ENCODE data around the gene CENPK. TPM values are rescaled to one million over a fixed set of nuclear protein-coding genes. Genes with fewer than 3 reads are reported as not detected.

CENPK gene
- total and polyA plus RNA-seq, 2 donors (not counting 1 experiment from before 2014, with no cell fraction given): 2.6 to 18.4 TPM

DNA sequence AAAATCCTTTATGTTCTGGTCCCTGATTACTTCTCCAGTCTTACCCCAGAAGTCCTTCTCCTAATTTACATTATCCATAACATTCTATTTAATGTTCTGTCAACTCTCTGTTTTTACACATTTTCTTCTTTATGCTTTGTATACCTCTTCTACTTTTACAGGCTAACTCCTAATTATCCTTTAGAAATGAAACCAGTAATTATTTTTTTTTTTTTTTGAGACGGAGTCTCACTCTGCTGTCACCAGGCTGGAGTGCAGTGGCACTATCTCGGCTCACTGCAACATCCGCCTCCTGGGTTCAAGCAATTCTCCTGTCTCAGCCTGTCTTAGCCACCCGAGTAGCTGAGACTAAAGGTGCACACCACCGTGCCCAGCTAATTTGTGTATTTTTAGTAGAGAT, 9.0 kb downstream of the CENPK start:
- Histone ChIP-seq H3K79me2 (ENCODE audit: control insufficient read depth, insufficient read depth, low read length) (peaks cover 6% of the 10 kb centered on the region), H3K9me3 (ENCODE audit: control extremely low read depth in 1 of 3, control insufficient read depth in 2 of 3, insufficient read depth in 1 of 3, low read length in 2 of 3) (no peaks in the 10 kb centered on the region), H3K4me3 (ENCODE audit: control extremely low read depth in 1 of 5, extremely low read depth in 1 of 5, insufficient read depth in 1 of 5, low read depth in 2 of 5, low read length in 4 of 5) (no peak overlapping the region), H3K4me2 (replicated peaks; ENCODE audit: low read depth, low read length, poor library complexity, severe bottlenecking) (no peak overlapping the region), H3K9ac (ENCODE audit: low read length) (no peak overlapping the region), H3K4me1 (ENCODE audit: control insufficient read depth in 2 of 2, insufficient read depth in 2 of 2, low read length in 2 of 2) (no peaks in the 10 kb centered on the region), H3K27me3 (replicated peaks in 1 of 4; ENCODE audit: control extremely low read depth in 1 of 4, control insufficient read depth in 3 of 4, insufficient read depth in 4 of 4, low read length in 3 of 4) (no peaks in the 10 kb centered on the region), H4K20me1 (ENCODE audit: control insufficient read depth, insufficient read depth, low read length, poor library complexity, severe bottlenecking) (no peaks in the 10 kb centered on the region), H3K27ac (ENCODE audit: low read length in 2 of 2) (no peak overlapping the region), H3K36me3 (replicated peaks in 1 of 2; ENCODE audit: control extremely low read depth in 1 of 2, control insufficient read depth in 1 of 2, extremely low read depth in 1 of 2, insufficient read depth in 2 of 2, low read length in 1 of 2) (peaks cover 2 to 5% of the 10 kb centered on the region in 2 experiments), H2AFZ (ENCODE audit: insufficient read depth, low read depth, low read length, poor library complexity, severe bottlenecking) (no peak overlapping the region)
- intact Hi-C loops (cut with micrococcal nuclease): no loop called here
- Mint-ChIP-seq H3K27me3 (no peaks in the 10 kb centered on the region), H3K27ac (no peak overlapping the region), H3K9me3 (ENCODE audit: insufficient read depth) (no peaks in the 10 kb centered on the region), H3K4me3 (no peak overlapping the region), H3K4me1 (no peaks in the 10 kb centered on the region)
- TF ChIP-seq CTCF (IDR thresholded peaks at IDR 0.05) (no peak), EZH2 (IDR thresholded peaks at IDR 0.05; ENCODE audit: borderline replicate concordance, insufficient read depth, low read depth, low read length, poor library complexity, severe bottlenecking) (no peak)
- ChIA-PET POLR2A (no interaction called here), CTCF (no interaction called here)
- DNase-seq (no peak), ATAC-seq (ENCODE audit: low read depth) (no peak)
- 100% methylated on average over 1 of the region's 5 CpGs for WGBS (ENCODE audit: insufficient coverage)

DNA sequence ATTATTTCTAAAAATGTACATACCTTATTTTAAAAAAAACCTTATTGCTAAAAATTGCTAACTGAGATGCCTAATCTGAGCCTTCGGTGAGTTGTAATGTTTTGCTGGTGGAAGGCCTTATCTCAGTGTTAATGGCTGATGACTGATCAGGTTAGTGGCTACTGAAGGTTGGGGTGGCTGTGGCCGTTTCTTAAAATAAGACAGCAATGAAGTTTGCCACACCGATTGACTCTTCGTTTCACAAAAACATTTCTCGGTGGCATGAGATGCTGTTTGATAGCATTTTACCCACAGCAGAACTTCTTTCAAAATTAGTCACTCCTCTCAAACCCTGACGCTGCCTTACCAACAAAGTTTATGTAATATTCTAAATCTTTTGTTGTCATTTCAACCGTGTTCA, 14.7 kb downstream of the CENPK start:
- no peak for DNase-seq
- no peak overlapping the region for H3K4me3 ChIP-seq (ENCODE audit: control extremely low read depth in 1 of 5, extremely low read depth in 1 of 5, insufficient read depth in 1 of 5, low read depth in 2 of 5, low read length in 4 of 5)
- no peaks in the 10 kb centered on the region for H3K4me1 ChIP-seq (ENCODE audit: control insufficient read depth in 2 of 2, insufficient read depth in 2 of 2, low read length in 2 of 2)
- intact Hi-C loops (cut with micrococcal nuclease): no loop called here
- Mint-ChIP-seq H3K9me3 (ENCODE audit: insufficient read depth) (no peaks in the 10 kb centered on the region), H3K4me3 (no peak overlapping the region), H3K4me1 (no peaks in the 10 kb centered on the region), H3K27me3 (no peaks in the 10 kb centered on the region), H3K27ac (no peak overlapping the region)
- H2AFZ ChIP-seq (ENCODE audit: insufficient read depth, low read depth, low read length, poor library complexity, severe bottlenecking): no peak overlapping the region
- no peaks in the 10 kb centered on the region for H3K79me2 ChIP-seq (ENCODE audit: control insufficient read depth, insufficient read depth, low read length)
- TF ChIP-seq EZH2 (IDR thresholded peaks at IDR 0.05; ENCODE audit: borderline replicate concordance, insufficient read depth, low read depth, low read length, poor library complexity, severe bottlenecking): no peak
- TF ChIP-seq CTCF (IDR thresholded peaks at IDR 0.05): no peak
- H3K27ac ChIP-seq (ENCODE audit: low read length in 2 of 2): no peak overlapping the region
- H3K4me2 ChIP-seq (replicated peaks; ENCODE audit: low read depth, low read length, poor library complexity, severe bottlenecking): no peak overlapping the region
- no peaks in the 10 kb centered on the region for H3K27me3 ChIP-seq (replicated peaks in 1 of 4; ENCODE audit: control extremely low read depth in 1 of 4, control insufficient read depth in 3 of 4, insufficient read depth in 4 of 4, low read length in 3 of 4)
- H3K9me3 ChIP-seq (ENCODE audit: control extremely low read depth in 1 of 3, control insufficient read depth in 2 of 3, insufficient read depth in 1 of 3, low read length in 2 of 3): no peaks in the 10 kb centered on the region
- WGBS (ENCODE audit: insufficient coverage): 100% methylated on average over 4 of the region's 7 CpGs
- ChIA-PET POLR2A (no interaction called here), CTCF (no interaction called here)
- no peaks in the 10 kb centered on the region for H4K20me1 ChIP-seq (ENCODE audit: control insufficient read depth, insufficient read depth, low read length, poor library complexity, severe bottlenecking)
- H3K9ac ChIP-seq (ENCODE audit: low read length): no peak overlapping the region
- no peak for ATAC-seq (ENCODE audit: low read depth)
- H3K36me3 ChIP-seq (replicated peaks in 1 of 2; ENCODE audit: control extremely low read depth in 1 of 2, control insufficient read depth in 1 of 2, extremely low read depth in 1 of 2, insufficient read depth in 2 of 2, low read length in 1 of 2): peaks cover 0 to 3% of the 10 kb centered on the region in 2 experiments
